ENCODE data around the gene U2AF2.

U2AF2 gene

DNA sequence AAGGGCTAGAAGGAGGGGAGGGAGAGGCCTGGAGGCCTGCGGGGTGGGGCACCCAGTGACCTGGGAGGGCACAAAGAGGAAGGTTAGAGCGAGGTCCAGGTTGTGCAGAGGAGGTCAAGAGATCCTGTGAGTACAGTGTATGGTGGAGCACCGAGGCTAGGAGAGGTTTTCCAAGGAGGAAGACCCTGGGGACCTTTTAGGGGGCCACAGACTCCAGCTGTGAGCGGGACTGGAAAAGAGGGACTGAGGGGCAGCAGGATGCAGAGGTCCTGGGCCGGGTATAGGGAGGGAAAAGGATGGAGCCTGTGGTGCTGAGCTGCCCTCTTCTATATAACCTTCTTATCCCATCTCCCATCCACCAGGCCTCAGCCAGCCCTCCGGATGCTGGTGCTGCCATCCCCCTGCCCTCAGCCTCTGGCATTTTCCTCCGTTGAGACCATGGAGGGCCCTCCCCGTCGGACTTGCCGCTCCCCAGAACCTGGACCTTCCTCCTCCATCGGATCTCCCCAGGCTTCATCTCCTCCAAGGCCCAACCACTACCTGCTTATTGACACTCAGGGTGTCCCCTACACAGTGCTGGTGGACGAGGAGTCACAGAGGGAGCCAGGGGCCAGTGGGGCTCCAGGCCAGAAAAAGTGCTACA lies 10.5 kb upstream of the U2AF2 start:
- DNase-seq = no peak

DNA sequence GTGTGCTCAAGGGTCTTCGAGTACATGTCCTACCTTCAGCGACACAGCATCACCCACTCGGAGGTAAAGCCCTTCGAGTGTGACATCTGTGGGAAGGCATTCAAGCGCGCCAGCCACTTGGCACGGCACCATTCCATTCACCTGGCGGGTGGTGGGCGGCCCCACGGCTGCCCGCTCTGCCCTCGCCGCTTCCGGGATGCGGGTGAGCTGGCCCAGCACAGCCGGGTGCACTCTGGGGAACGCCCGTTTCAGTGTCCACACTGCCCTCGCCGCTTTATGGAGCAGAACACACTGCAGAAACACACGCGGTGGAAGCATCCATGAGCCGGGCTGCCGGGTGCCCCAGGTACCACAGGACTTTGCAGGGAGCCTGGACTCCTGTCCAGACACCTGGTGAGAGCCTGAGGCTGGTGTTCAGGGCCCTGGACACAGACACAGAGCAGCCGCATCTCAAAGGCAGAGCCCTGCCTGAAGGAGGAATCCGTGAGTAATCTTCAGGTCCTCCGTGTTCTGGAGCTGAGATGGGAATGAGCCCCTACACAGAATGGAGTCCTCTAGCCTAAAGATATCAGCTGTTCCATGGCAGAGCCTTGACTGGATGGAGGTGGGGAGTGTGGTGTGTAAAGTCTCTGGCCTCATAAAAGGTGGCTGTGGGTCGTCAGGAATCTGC lies 9.9 kb upstream of the U2AF2 start:
- DNase-seq = no peak

DNA sequence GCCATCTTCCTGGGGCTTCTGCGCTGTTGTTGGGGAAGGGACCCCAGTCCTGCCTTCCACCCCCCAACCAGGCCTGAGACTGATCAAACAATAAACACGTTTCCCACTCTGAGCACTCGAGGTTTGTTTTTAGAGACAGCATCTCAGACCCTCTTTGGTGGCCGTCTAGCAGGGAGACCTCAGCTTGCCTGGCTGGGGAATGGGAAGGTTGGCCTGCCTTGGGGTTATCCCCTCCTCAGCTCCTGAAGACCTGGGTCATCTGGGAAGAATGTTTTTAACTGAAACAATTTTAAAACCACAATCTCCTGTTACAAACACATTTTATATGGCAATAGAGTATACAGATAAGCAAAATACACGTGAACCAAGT lies 9.3 kb upstream of the U2AF2 start:
- DNase-seq = no peak

DNA sequence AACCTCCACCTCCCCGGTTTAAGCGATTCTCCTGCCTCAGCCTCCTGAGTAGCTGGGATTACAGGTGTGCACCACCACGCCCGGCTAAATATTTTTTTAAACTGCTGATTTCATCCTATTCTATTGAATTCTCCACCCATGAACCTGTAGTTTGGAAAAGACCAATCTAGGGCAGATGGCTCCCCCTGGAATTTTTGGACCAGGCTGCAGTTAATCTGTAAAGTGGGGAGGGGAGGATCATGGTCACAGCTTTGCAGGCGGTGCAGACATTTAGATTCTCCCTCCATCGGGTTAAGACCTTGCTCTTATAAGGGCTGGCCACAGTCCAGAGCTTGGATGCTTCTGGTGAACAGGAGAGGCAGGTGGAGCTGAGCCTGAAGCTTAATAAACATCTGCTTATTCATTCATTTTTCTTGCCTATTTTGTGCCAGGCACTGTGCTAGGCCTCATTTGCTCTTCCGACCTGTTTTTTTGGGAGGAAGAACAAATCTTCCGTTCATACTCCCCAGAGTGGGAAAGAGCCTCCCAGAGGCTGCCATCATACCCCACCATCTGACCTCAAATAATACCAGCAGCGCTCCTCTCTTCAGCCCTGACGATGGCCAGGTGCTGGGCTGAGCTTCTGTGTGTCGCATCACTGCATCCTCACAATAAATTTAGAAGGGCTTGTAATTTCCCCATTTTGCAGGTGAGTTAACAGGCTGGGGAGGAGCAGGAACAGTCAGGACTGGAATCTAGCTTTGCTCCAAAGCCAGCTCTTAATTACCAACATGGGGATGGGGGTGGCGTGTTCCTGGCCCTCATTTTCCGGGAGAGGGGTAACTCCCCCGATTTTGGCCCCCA lies 7.7 kb upstream of the U2AF2 start:
- DNase-seq = no peak

DNA sequence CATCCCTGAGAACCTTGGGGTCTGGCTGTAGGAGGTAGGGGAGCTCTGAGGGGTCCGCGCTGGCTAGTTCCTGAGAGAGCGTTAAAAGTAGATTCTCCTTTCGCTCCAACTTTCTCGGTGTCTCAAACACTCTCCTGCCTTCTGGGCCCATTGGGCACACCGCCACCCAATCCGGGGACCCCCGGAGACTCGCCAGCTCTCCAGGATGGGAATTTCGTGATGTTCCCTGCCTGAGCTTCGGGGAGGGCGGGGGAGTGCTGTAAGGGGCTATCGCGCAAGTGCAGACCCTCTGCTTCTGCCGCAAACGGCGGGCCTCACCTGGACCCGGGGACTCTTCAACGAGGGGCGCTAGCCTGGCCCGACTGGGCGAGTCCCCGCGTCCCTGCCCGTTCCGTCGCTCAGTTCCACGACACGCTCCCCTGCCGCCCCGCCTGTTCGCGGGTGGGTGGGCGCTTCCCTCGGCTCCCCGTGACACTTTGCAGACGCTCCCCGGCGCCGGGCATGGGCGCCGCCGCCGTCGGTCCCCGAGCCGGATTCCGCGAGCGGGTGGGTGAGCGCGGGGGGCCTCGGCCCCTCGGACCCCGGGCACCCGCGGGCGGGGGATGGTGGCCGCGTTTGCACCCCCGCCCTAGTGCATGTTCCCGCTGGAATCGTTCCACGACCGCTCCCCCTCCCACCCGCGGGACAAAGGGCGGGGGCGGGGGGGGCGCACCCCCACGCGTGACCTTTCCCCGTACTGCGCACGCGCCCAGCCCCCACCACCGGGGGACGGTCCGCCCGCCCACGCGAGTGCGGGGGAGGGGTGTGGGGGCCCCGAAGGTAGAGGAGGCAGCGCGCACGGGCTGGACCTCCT lies 6.9 kb upstream of the U2AF2 start, which contains the start of gene CCDC106:
CCDC106 (plus strand) TSS at position 481 of the 853 bp plus-strand sequence. CDS start 835 bp downstream, outside the sequence.
- DNase-seq = peak; percentile 37 to 73

DNA sequence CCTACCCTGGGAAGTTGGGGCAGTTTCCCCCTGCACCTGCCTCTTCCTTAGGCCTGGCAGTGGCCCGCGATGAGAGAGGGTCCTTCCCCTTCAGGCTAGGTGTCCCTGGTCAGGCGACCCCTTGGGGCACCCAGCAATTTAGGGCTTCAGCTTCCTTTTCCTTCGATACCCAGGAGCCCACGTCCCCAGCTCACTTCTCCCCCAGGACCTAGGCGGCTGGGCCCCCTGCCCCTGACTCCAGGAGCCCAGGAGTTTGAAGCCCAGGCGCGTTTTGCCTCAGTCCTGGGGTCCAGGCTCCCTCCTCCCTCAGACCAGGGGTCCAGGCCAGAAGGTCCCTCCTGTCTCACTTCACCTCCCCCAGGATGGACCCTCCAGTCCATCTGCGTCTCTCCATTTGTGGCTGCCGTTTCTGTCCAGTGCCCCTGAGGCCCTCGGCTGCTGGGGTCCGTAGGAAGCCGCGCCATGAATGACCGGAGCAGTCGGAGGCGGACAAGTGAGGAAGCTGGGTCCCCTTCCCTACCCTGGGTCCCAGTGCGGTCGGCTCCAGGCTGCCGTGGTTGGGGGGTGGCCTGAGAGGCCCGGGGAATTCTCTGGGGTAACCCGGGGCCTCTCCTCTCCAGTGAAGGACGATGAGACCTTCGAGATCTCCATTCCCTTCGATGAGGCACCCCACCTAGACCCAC lies 6.1 kb upstream of the U2AF2 start:
- DNase-seq = no peak

DNA sequence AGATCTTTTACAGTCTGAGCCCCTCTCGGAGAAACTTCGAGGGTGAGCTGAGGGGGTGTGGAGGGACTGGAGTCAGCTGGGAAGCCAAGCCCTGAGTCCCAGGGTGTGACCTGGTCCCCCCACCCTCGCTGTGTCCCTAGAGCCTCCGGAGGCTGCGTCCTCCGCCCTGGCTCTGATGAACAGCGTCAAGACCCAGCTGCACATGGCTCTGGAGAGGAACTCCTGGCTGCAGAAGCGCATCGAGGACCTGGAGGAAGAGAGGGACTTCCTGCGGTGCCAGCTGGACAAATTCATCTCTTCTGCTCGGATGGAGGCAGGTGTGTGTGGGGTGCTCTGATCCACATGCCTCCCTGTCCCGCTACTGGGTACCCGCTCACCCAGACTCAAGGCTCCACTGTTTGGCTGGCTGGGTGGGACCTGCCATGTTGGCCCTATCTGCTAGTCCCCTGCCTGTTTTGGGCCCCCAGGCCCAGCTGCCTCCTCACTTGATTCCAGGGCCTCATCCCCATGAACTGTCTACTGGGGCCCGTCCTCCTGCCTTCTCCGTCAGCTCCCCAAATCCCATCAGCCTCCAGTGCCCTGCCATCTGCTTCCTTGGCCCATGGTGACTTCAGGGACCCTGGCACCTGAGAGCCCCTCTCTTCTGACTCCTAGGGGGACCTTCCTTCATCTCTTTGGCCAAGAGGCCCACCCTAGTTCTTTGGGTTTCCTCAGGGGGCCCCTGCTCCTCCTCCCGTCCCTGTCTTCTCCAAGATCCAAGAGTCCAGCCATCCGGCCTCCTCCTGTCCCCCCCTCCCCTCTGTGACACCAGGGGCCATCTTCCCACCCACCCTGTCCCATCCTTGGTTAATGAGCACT lies 5.3 kb upstream of the U2AF2 start:
- DNase-seq = no peak

DNA sequence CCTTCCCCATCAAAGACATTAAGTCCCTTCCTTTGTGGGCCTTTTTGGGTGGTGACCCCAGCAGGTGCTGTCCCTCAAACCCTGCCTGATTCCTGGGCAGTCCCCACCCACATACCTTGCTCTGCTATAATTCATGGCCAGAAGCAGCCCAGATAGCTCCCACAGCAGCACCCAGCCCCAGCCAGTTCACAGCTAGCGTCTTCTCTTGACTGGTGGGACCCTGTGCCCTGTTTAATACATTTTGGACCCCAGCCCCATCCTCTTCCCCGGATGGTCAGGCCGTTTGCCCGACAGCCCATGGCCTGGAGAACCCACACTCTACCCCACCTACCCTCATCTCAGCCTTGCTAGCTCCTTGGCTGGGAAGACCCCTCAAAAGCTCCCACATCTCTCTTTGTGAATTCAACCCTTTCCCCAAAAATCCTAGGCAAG lies 4.7 kb upstream of the U2AF2 start:
- DNase-seq = no peak

DNA sequence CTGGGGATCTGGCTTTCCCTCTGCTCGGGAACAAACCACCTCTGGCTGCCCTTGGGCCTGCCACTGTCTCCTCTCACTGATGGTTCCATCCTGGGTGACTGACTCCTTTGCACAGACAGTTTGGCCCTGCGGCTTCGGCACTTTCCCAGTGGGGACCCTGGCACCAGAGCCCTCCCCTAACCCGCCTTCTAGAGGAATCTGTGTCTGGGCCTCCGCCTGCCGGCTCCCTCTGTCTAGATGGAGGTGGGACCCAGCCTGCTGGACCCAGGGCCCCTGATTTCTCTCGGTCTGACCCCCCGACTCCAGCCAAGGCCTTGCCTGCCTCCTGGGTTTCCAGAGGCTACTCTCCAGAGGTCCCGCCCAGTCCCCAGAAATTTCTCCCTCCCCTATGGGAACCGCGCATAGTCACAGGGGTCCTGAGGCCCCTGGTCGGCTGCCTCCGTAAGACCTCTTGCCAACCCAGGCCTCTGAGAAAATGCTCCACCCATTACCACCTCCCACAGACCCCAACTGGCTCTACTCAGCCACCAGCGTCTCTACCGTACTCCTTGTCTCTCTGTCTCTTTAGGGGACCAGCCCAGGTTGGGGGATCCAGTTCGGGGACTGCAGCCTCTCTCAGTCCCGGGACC lies 4.1 kb upstream of the U2AF2 start:
- no peak for DNase-seq

DNA sequence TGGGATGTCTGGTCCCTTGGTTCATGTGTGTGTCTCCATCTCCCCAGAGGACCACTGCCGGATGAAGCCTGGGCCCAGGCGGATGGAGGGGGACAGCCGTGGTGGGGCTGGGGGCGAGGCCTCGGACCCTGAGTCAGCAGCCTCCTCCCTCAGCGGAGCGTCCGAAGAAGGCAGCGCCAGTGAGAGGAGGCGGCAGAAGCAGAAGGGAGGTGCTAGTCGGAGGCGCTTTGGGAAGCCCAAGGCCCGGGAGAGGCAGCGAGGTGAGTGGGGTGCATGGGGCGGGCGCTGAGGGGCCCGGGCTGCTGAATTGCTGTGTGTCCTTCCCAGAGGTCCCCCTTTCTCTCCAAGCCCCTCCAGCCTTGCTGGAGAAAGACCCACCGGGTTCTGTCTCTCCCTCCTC lies 3.6 kb upstream of the U2AF2 start:
- no peak for DNase-seq

DNA sequence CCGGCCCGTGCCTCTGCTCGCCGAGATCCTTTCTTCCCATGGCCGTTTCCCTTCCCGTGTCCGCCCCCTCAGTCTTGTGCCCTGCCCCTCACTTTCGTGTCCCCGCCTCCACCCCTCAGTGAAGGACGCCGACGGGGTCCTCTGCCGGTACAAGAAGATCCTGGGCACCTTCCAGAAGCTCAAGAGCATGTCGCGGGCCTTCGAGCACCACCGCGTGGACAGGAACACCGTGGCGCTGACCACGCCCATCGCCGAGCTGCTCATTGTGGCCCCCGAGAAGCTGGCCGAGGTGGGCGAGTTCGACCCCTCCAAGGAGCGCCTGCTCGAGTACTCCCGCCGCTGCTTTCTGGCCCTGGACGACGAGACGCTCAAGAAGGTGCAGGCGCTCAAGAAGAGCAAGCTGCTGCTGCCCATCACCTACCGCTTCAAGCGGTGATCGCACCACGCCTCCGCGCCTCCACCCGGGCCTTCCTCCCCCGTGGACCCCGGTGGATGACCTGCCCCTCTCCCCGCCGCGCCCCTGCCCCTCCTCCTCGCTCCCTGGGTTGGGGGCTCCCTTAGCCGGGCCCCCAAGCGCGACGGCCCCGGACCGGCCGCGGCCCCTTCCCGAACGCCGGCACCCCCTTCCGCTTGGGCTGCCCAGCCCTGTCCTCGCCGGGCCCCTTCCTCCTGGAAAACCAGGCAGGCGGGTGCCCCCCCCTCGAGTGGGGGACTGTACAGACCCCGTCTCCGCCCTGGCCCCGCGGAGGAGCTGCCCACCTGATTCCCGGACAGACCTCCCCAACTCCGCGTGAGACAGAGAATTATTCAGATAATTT lies 2.3 kb upstream of the U2AF2 start:
- DNase-seq = no peak

DNA sequence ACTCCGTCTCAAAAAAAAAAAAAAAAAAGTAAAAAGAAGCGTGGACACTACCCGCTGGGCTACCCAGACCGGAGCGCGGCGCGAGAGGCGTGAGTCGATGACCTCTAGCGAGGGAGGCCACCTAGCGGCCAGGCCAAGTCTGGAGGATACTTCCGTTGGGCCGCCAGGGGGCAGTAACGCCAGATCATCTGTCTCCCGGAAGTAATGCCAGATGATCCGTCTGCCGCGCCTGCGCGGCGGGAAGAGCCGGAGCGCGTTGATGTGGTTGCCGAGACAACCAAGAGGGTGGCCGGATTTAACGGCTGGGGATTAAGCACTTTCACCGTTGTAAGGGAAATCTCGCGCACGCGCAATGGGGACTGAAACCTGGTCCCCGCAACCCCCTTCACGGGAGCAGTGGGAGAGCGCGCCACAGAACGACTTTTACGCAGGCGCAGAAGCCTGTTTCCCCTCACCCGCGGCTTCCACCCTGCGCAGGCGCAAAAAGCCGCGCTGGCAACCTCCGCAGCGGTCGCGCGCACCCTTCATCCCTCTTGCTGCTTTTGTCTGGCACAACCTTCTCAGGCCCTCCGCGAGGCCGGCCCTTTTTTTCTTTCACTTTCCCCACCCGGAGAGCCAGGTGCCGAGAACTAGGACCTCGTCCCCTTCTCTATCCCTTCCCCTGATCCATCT lies 1.0 kb upstream of the U2AF2 start:
- peak; percentile 95 for DNase-seq

DNA sequence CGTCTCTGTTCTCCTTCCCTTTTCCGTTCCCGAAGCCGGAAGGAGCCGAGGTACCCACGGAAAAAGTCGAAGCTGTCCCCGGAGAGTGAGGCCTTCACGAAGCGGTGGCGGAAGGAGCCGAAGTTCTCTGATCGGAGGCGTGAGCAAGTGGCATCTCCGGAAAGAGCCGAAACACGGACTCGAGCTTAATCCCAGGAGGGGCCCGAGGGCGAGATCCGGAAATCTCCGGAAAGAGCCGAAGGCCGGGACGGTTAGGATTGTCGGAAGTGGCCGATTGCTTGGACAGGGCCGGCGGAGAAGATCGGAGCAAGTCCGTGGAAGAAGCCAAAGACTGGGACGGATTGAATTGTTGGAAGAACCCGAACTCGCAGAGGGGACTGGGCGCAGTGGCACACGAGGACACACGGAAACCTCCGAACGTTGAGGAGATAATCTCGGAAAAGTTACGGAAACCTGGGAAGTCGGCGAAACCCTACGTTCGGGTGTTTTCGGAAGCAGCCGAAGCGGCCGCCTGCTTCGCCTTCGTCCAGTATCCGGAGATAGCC lies 440 bp upstream of the U2AF2 start:
- DNase-seq = peak; percentile 94 to 97

DNA sequence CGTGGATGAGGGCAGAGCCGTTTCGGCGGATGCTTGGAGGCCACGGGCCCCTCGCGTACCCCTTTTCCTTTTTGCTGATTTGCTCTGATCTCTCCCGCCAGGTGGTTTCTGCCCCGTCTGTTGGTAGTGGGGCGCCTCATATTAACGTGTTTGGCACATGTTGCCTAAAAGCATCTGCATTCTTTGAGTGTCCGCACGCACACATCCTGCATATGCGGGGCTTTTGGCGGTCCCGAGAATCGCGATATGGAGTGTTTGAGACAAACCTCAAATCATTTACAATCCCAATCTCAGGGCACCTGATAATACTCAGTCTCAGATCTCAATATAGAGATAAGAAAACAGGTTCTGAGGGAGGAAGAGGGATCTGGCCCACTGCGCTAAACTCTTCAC lies 809 bp downstream of the U2AF2 start:
- DNase-seq = no peak

DNA sequence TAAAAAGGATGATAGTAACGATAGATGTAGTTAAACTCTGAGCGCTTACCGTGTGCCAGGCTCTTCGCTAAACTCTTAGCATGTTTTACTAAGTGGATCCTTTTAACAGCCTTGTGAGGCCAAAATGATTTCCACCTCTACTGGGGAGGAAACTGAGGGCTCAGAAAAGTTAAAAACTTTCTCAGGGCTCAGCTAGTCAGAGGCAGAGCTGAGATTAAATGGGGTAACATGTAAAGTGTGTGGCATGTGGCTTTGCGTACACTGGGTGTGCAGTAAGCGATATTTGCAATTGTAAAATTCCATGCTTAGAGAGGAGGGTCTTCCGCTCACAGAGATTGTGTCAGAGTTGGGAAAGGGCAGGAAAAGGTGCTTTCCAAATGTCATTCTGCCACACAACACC lies 1.7 kb downstream of the U2AF2 start:
- DNase-seq = no peak

DNA sequence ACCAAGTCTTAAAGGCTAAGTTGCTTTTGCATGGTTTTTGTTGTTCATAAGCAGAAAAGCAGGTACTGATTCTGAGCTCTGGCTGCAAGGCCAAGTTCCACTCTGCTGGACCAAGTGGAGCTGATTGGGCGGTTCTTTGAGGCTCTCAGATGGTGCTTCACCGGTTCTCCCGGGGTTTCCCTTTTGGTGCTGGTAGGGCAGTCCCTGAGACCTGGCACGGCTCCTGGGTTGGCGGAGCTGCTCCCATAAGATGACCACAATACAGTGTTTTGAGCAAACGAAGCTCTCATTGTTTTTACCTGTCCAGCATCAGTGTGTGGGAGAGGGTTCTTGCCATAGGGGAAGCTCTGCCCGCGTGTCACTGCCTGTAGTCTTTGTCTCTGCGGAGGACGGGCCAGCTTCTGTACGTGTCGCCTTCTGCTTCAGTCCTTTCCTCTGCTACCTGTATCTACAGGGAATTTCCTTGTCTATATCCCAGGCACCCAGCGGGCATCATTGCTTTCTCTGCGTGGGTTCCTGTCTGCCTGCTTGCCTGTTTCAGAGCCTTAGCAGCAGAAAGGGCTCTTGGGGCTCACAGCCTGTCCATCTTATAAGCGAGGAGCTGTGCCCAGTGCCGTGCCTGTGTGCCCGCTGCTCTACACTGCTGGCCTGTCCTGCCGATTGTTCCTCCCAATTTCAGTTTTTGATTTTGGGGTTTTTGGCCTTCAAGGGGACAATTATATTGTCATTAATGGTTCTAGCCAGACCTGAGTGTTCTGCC lies 2.3 kb downstream of the U2AF2 start:
- no peak for DNase-seq

DNA sequence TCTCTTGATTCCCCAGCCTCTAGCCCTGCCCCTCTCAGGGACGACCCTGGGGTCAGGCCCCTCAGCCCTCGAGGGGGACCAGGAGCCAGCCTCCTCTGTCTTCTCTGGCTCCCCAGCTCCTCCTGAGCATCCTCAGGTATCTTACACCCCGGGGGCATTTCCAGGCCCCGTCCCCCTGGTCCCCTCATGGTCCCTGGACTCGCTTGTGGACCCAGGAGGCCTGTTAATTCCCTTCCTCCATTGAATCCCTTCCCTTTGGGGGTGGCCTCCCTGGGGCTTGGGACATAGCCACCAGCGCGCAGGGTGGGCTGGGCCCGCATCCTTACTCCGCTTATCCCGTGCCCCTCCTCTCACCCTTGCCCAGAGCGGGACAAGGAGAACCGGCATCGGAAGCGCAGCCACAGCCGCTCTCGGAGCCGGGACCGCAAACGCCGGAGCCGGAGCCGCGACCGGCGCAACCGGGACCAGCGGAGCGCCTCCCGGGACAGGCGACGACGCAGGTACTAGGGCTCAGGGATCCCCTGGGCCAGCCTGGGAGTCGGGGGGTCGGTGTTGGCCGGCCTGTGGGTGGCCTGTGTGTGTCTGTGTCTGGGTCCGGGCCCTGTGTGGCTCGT lies 4.1 kb downstream of the U2AF2 start:
- no peak for DNase-seq

DNA sequence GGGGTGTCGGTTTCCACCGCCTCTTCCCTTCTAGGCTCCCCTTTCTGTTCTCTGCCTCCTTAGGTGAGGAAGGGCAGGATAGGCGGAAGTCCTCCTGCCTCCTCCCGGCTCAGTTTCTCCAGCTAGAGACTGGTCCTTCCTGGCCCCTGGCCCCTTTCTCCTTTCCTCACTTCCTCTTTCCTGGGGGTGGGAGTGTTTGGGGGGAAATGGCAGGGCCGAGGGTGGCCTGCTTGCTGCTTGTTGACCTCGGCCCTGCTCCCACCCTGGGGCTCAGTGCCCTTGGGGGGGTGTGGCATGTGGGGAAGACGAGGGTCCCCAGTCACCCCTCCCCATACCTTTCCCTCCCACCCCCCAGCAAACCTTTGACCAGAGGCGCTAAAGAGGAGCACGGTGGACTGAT lies 5.0 kb downstream of the U2AF2 start:
- no peak for DNase-seq

Measured in hippocampal formation (tissue), 2 donors.